IMR-90 (cell line): ENCODE results near the gene PMP22. TPM values are rescaled to one million over a fixed set of nuclear protein-coding genes. Genes with fewer than 3 reads are reported as not detected.

ENCODE experiments used
- ATAC-seq: fragments of 200-7000 bp; cut with Tn5 transposase; 2 replicates; pipeline ENCODE4 v1.9.1; 2020; ENCODE audit warnings: low read depth, mild to moderate bottlenecking, moderate library complexity
- BruUV-seq: library from RNA; stranded (reverse); fragments of 400-500 nt; replicated peaks from 2 replicates; lab custom pipeline; 2021; lab: Mats Ljungman, UMichigan
- CTCF ChIA-PET: fragments of 300-600 bp; formaldehyde crosslinking; extraction: SDS; loops from one replicate; lab custom pipeline; 2021; ENCODE audit warnings: antibody characterized with exemption; lab: Yijun Ruan, JAX
- POLR2A ChIA-PET: fragments of 300-600 bp; sonication (Branson Sonifier 250); formaldehyde crosslinking; loops from one replicate; lab custom pipeline; 2022; ENCODE audit warnings: antibody characterized with exemption; ENCODE audit not compliant: unreplicated experiment; lab: Charles Lee
- DNase-seq: peaks from one replicate; pipeline ENCODE4 v3.0.0; 2013
- H2AFZ ChIP-seq: replicated peaks from 2 replicates; pipeline ENCODE3; 2013; ENCODE audit warnings: low read length, mild to moderate bottlenecking; ENCODE audit not compliant: poor library complexity
- H2AK5ac ChIP-seq: 2 replicates; pipeline ENCODE4 v1.6.1; 2013; ENCODE audit warnings: low read depth, low read length, inconsistent platforms
- H2AK9ac ChIP-seq: replicated peaks from 2 replicates; pipeline ENCODE3; 2013; ENCODE audit warnings: mild to moderate bottlenecking, low read depth, low read length, moderate library complexity; ENCODE audit not compliant: poor library complexity
- H2BK120ac ChIP-seq: 2 replicates; pipeline ENCODE4 v1.6.1; 2013; ENCODE audit warnings: low read depth, low read length, inconsistent platforms
- H2BK15ac ChIP-seq: 3 replicates; pipeline ENCODE4 v1.6.1; 2013; ENCODE audit warnings: low read depth, low read length, inconsistent platforms
- H2BK20ac ChIP-seq: 2 replicates; pipeline ENCODE4 v1.6.1; 2013; ENCODE audit warnings: low read depth, mild to moderate bottlenecking, inconsistent platforms, low read length, moderate library complexity
- H2BK5ac ChIP-seq: 2 replicates; pipeline ENCODE4 v1.6.1; 2013; ENCODE audit warnings: mild to moderate bottlenecking, low read depth, low read length, inconsistent platforms; ENCODE audit not compliant: poor library complexity, severe bottlenecking
- H3K14ac ChIP-seq: replicated peaks from 2 replicates; pipeline ENCODE4 v1.6.1; 2013; ENCODE audit warnings: low read depth, low read length, inconsistent platforms
- H3K18ac ChIP-seq: 2 replicates; pipeline ENCODE4 v1.6.1; 2013; ENCODE audit warnings: low read depth, low read length, control low read depth
- H3K23ac ChIP-seq: 2 replicates; pipeline ENCODE4 v1.6.1; 2013; ENCODE audit warnings: low read depth, low read length, inconsistent platforms
- H3K27ac ChIP-seq: 2 replicates; pipeline ENCODE4 v1.5.1; 2013; ENCODE audit warnings: mild to moderate bottlenecking, control low read depth, low read length; ENCODE audit not compliant: insufficient read depth
- H3K27me3 ChIP-seq: 2 replicates; pipeline ENCODE4 v1.6.1; 2013; ENCODE audit warnings: low read length; ENCODE audit not compliant: control insufficient read depth, insufficient read depth
- H3K36me3 ChIP-seq: 2 replicates; pipeline ENCODE4 v1.6.1; 2013; ENCODE audit warnings: low read length, mixed read lengths; ENCODE audit not compliant: control insufficient read depth, insufficient read depth
- H3K4ac ChIP-seq: 2 replicates; pipeline ENCODE4 v1.6.1; 2013; ENCODE audit warnings: low read depth, low read length, inconsistent platforms
- H3K4me1 ChIP-seq: 2 replicates; pipeline ENCODE4 v1.6.1; 2013; ENCODE audit warnings: low read length, mixed read lengths; ENCODE audit not compliant: control insufficient read depth, insufficient read depth
- H3K4me2 ChIP-seq: 2 replicates; pipeline ENCODE4 v1.6.1; 2013; ENCODE audit warnings: low read depth, mild to moderate bottlenecking, control low read depth, low read length, moderate library complexity
- H3K4me3 ChIP-seq: 2 replicates; pipeline ENCODE4 v1.5.1; 2013; ENCODE audit warnings: low read depth, mild to moderate bottlenecking, control low read depth, low read length, moderate library complexity; ENCODE audit not compliant: insufficient read depth
- H3K56ac ChIP-seq: 2 replicates; pipeline ENCODE4 v1.6.1; 2013; ENCODE audit warnings: low read length, inconsistent platforms; ENCODE audit not compliant: insufficient read depth; ENCODE audit errors: extremely low read depth
- H3K79me1 ChIP-seq, 2 experiments: 2 replicates each; pipeline ENCODE4 v1.6.1; 2013; ENCODE audit warnings: low read length in 2 of 2, inconsistent platforms in 1 of 2, low read depth in 1 of 2
- H3K9ac ChIP-seq: 2 replicates; pipeline ENCODE4 v1.6.1; 2013; ENCODE audit warnings: low read depth, low read length, control low read depth
- H3K9me1 ChIP-seq: 2 replicates; pipeline ENCODE4 v1.6.1; 2013; ENCODE audit warnings: low read length, inconsistent platforms; ENCODE audit not compliant: insufficient read depth
- H3K9me3 ChIP-seq: 2 replicates; pipeline ENCODE4 v1.6.1; 2013; ENCODE audit warnings: low read length; ENCODE audit not compliant: control insufficient read depth, insufficient read depth
- H4K20me1 ChIP-seq: 2 replicates; pipeline ENCODE4 v1.6.1; 2013; ENCODE audit warnings: low read length, inconsistent platforms; ENCODE audit not compliant: insufficient read depth
- H4K5ac ChIP-seq: 2 replicates; pipeline ENCODE4 v1.6.1; 2013; ENCODE audit warnings: mild to moderate bottlenecking, low read depth, low read length, control low read depth
- H4K8ac ChIP-seq, 2 experiments: 2 replicates each; pipeline ENCODE4 v1.6.1; 2013; ENCODE audit warnings: low read depth in 2 of 2, low read length in 2 of 2, control low read depth in 1 of 2, inconsistent platforms in 1 of 2
- H4K91ac ChIP-seq: 2 replicates; pipeline ENCODE4 v1.6.1; 2013; ENCODE audit warnings: low read depth, low read length, inconsistent platforms; ENCODE audit not compliant: insufficient read depth
- CEBPB ChIP-seq: IDR thresholded peaks from 2 replicates; pipeline ENCODE4 v1.6.1; 2012; ENCODE audit warnings: low read depth, low read length, improper control_type of control experiment
- CHD1 ChIP-seq: IDR thresholded peaks from 2 replicates; pipeline ENCODE4 v1.6.1; 2012; ENCODE audit warnings: low read depth, low read length, improper control_type of control experiment
- ELK1 ChIP-seq: fragments of 150-350 bp; IDR thresholded peaks from 2 replicates; pipeline ENCODE4 v1.6.1; 2016; ENCODE audit warnings: low read depth, mild to moderate bottlenecking, low read length, moderate library complexity, borderline replicate concordance
- FOS ChIP-seq: fragments of 150-350 bp; IDR thresholded peaks from 2 replicates; pipeline ENCODE4 v1.6.1; 2016; ENCODE audit warnings: low read depth, low read length
- MAFK ChIP-seq: IDR thresholded peaks from 2 replicates; pipeline ENCODE4 v1.6.1; 2012; ENCODE audit warnings: low read depth, low read length, improper control_type of control experiment
- MAZ ChIP-seq: IDR thresholded peaks from 2 replicates; pipeline ENCODE4 v1.6.1; 2012; ENCODE audit warnings: low read depth, mild to moderate bottlenecking, low read length, improper control_type of control experiment, moderate library complexity, borderline replicate concordance
- RAD21 ChIP-seq: IDR thresholded peaks from 2 replicates; pipeline ENCODE4 v1.6.1; 2012; ENCODE audit warnings: low read length, improper control_type of control experiment
- RCOR1 ChIP-seq: IDR thresholded peaks from 2 replicates; pipeline ENCODE4 v1.6.1; 2012; ENCODE audit warnings: mild to moderate bottlenecking, low read length, improper control_type of control experiment; ENCODE audit not compliant: insufficient replicate concordance
- RFX5 ChIP-seq: IDR thresholded peaks from 2 replicates; pipeline ENCODE4 v1.8.0; 2012; ENCODE audit warnings: low read depth, mild to moderate bottlenecking, low read length, moderate library complexity
- WGBS, 2 experiments: methylation state at CpG; one replicate each; pipeline versions ENCODE4 v1.1.5 to v1.1.7; 2013; ENCODE audit warnings: missing lambda C conversion rate in 2 of 2; ENCODE audit not compliant: insufficient read length in 1 of 2; ENCODE audit errors: extremely low coverage in 2 of 2; 5-methylcytosine and 5-hydroxymethylcytosine counted together
- dilution Hi-C: fragments of 300-500 bp; cut with HindIII; formaldehyde crosslinking; loops from one replicate; pipeline ENCODE4 v1.14.3; 2018; ENCODE audit warnings: low sequenced_read_pairs; ENCODE audit not compliant: unreplicated experiment
- in situ Hi-C: fragments of 300-500 bp; cut with MboI; formaldehyde crosslinking; loops from 3 replicates; pipeline ENCODE4 v1.14.3; 2019; ENCODE audit warnings: low sequenced_read_pairs, inconsistent platforms, mixed read lengths
- intact Hi-C: fragments of 100-400 bp; cut with micrococcal nuclease; formaldehyde crosslinking; loops from 2 replicates; pipeline ENCODE4 v1.10.0; 2022
- polyA plus RNA-seq, 3 experiments: library from polyadenylated mRNA; depleted of rRNA; stranded (reverse); fragments of >200 nt; gene quantifications; 2 replicates each; pipeline ENCODE4 v1.2.3, GENCODE V29; 2012; ENCODE audit warnings: low replicate concordance in 1 of 3
- total RNA-seq: library from RNA; depleted of rRNA; stranded (reverse); fragments of >200 nt; gene quantifications from 2 replicates; pipeline ENCODE4 v1.2.3, GENCODE V29; 2012
- TF ChIP-seq, protein P1 (sequence below): fragments of 150-350 bp; IDR thresholded peaks from 2 replicates; pipeline ENCODE4 v1.6.1; 2017; ENCODE audit warnings: mild to moderate bottlenecking, antibody characterized with exemption, low read length, low read depth
- TF ChIP-seq, protein P2 (sequence below): conservative IDR thresholded peaks from 2 replicates; pipeline ENCODE4 v1.5.1; 2012; ENCODE audit warnings: mild to moderate bottlenecking, low read depth, low read length, improper control_type of control experiment

Gene PMP22
- total and polyA plus RNA-seq, 2 of the 4 experiments (the other 2 are of a cell fraction), result 33.5 to 72.8 TPM

DNA sequence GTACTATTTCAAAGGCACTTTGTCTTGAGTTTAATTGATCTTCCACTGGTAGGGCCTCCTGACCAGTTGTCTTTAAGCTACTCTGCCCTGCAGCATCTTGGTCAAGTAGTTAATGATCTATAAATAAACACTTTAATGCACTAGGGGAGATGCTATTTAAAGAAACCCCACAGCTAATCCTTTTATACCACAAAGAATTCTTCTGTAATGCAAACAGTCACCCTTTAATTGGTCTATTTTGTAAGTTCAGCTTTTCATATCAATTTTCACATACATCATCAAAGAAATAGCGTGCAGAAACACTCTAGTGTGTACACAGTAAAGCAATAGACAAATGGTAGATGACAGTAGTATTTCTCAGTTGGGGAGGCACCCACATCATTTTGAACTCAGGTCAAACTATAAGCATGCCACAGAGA lies 70.3 kb downstream of the PMP22 start:
- Histone ChIP-seq H2AFZ (no peak overlapping the region), H4K20me1 (no peaks in the 10 kb centered on the region), H2BK120ac (no peak overlapping the region), H2BK20ac (no peak overlapping the region), H2AK5ac (no peak overlapping the region), H3K36me3 (no peaks in the 10 kb centered on the region), H3K18ac (no peak overlapping the region), H3K4ac (no peak overlapping the region), H3K27me3 (peaks cover 22% of the 10 kb centered on the region), H3K4me2 (no peak overlapping the region), H3K9me3 (peaks cover 15% of the 10 kb centered on the region), H3K56ac (no peak overlapping the region), H4K8ac (no peak overlapping the region), H3K9me1 (no peaks in the 10 kb centered on the region), H2BK5ac (no peak overlapping the region), H2BK15ac (no peak overlapping the region), H2AK9ac (no peak overlapping the region), H3K79me1 (no peaks in the 10 kb centered on the region), H3K14ac (no peak overlapping the region), H4K5ac (no peak overlapping the region), H3K23ac (no peak overlapping the region), H4K91ac (no peak overlapping the region), H3K4me1 (no peaks in the 10 kb centered on the region), H3K9ac (no peak overlapping the region), H3K4me3 (no peak overlapping the region), H3K27ac (no peak overlapping the region)
- WGBS, 2 experiments, result no CpG with 5 or more reads among the region's 1 CpG
- ChIA-PET POLR2A (no interaction called here), CTCF (no interaction called here)
- TF ChIP-seq FOS, result no peak
- TF ChIP-seq, protein P1, sequence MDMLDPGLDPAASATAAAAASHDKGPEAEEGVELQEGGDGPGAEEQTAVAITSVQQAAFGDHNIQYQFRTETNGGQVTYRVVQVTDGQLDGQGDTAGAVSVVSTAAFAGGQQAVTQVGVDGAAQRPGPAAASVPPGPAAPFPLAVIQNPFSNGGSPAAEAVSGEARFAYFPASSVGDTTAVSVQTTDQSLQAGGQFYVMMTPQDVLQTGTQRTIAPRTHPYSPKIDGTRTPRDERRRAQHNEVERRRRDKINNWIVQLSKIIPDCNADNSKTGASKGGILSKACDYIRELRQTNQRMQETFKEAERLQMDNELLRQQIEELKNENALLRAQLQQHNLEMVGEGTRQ, result no peak
- no peak for TF ChIP-seq MAFK
- TF ChIP-seq, protein P2, sequence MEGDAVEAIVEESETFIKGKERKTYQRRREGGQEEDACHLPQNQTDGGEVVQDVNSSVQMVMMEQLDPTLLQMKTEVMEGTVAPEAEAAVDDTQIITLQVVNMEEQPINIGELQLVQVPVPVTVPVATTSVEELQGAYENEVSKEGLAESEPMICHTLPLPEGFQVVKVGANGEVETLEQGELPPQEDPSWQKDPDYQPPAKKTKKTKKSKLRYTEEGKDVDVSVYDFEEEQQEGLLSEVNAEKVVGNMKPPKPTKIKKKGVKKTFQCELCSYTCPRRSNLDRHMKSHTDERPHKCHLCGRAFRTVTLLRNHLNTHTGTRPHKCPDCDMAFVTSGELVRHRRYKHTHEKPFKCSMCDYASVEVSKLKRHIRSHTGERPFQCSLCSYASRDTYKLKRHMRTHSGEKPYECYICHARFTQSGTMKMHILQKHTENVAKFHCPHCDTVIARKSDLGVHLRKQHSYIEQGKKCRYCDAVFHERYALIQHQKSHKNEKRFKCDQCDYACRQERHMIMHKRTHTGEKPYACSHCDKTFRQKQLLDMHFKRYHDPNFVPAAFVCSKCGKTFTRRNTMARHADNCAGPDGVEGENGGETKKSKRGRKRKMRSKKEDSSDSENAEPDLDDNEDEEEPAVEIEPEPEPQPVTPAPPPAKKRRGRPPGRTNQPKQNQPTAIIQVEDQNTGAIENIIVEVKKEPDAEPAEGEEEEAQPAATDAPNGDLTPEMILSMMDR, result no peak
- TF ChIP-seq RFX5, result no peak
- TF ChIP-seq CHD1, result no peak
- TF ChIP-seq RCOR1, result no peak
- TF ChIP-seq RAD21, result no peak
- no peak for TF ChIP-seq ELK1
- TF ChIP-seq CEBPB, result no peak
- no peak for TF ChIP-seq MAZ
- ATAC-seq (peak; percentile 65), DNase-seq (peak; percentile 2)
- intact Hi-C loops, result no loop called here
- in situ Hi-C loops, result loop anchor here (25.0 kb wide), 1 partner anchor 533 kb away; no protein-coding TSS in a partner anchor
- dilution Hi-C loops, result no loop called here
- BruUV-seq, result no TSS peak
